Measurements from ENCODE around the gene KCNH3.

DNA sequence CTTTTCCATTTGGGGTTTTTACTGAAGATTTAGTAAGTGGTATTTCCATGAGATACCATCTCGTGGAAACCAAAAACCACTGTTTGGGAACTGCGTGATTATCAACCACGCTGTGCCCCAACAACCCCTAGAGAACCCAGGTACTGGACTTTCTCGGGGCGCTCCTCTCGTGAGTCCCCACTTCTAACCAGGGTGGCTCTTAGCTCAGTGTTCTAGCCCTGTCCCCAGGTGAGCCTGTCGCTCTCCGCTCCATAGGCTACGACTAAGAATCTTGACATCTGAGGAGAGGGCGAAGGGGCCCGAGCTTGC is 28.4 kb downstream of the KCNH3 start:
- TF ChIP-seq, protein P1, sequence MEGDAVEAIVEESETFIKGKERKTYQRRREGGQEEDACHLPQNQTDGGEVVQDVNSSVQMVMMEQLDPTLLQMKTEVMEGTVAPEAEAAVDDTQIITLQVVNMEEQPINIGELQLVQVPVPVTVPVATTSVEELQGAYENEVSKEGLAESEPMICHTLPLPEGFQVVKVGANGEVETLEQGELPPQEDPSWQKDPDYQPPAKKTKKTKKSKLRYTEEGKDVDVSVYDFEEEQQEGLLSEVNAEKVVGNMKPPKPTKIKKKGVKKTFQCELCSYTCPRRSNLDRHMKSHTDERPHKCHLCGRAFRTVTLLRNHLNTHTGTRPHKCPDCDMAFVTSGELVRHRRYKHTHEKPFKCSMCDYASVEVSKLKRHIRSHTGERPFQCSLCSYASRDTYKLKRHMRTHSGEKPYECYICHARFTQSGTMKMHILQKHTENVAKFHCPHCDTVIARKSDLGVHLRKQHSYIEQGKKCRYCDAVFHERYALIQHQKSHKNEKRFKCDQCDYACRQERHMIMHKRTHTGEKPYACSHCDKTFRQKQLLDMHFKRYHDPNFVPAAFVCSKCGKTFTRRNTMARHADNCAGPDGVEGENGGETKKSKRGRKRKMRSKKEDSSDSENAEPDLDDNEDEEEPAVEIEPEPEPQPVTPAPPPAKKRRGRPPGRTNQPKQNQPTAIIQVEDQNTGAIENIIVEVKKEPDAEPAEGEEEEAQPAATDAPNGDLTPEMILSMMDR (tag by site-specific recombination; IDR thresholded peaks at IDR 0.05) = no peak
- TF ChIP-seq ZSCAN30 (tag by site-specific recombination; IDR thresholded peaks at IDR 0.05) (no peak), ZBTB1 (tag by site-specific recombination; IDR thresholded peaks at IDR 0.05) (no peak)
- TF ChIP-seq, protein P2, sequence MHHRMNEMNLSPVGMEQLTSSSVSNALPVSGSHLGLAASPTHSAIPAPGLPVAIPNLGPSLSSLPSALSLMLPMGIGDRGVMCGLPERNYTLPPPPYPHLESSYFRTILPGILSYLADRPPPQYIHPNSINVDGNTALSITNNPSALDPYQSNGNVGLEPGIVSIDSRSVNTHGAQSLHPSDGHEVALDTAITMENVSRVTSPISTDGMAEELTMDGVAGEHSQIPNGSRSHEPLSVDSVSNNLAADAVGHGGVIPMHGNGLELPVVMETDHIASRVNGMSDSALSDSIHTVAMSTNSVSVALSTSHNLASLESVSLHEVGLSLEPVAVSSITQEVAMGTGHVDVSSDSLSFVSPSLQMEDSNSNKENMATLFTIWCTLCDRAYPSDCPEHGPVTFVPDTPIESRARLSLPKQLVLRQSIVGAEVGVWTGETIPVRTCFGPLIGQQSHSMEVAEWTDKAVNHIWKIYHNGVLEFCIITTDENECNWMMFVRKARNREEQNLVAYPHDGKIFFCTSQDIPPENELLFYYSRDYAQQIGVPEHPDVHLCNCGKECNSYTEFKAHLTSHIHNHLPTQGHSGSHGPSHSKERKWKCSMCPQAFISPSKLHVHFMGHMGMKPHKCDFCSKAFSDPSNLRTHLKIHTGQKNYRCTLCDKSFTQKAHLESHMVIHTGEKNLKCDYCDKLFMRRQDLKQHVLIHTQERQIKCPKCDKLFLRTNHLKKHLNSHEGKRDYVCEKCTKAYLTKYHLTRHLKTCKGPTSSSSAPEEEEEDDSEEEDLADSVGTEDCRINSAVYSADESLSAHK (tag by site-specific recombination; IDR thresholded peaks at IDR 0.05) = no peak
- TF ChIP-seq, protein P3, sequence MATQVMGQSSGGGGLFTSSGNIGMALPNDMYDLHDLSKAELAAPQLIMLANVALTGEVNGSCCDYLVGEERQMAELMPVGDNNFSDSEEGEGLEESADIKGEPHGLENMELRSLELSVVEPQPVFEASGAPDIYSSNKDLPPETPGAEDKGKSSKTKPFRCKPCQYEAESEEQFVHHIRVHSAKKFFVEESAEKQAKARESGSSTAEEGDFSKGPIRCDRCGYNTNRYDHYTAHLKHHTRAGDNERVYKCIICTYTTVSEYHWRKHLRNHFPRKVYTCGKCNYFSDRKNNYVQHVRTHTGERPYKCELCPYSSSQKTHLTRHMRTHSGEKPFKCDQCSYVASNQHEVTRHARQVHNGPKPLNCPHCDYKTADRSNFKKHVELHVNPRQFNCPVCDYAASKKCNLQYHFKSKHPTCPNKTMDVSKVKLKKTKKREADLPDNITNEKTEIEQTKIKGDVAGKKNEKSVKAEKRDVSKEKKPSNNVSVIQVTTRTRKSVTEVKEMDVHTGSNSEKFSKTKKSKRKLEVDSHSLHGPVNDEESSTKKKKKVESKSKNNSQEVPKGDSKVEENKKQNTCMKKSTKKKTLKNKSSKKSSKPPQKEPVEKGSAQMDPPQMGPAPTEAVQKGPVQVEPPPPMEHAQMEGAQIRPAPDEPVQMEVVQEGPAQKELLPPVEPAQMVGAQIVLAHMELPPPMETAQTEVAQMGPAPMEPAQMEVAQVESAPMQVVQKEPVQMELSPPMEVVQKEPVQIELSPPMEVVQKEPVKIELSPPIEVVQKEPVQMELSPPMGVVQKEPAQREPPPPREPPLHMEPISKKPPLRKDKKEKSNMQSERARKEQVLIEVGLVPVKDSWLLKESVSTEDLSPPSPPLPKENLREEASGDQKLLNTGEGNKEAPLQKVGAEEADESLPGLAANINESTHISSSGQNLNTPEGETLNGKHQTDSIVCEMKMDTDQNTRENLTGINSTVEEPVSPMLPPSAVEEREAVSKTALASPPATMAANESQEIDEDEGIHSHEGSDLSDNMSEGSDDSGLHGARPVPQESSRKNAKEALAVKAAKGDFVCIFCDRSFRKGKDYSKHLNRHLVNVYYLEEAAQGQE (tag by site-specific recombination; IDR thresholded peaks at IDR 0.05) = no peak
- TF ChIP-seq, protein P4, sequence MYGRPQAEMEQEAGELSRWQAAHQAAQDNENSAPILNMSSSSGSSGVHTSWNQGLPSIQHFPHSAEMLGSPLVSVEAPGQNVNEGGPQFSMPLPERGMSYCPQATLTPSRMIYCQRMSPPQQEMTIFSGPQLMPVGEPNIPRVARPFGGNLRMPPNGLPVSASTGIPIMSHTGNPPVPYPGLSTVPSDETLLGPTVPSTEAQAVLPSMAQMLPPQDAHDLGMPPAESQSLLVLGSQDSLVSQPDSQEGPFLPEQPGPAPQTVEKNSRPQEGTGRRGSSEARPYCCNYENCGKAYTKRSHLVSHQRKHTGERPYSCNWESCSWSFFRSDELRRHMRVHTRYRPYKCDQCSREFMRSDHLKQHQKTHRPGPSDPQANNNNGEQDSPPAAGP (tag by site-specific recombination; IDR thresholded peaks at IDR 0.05) = no peak

All from HEK293 (cell line).